ENCODE results near the gene C2orf72.

- TF ChIP-seq CTCF (IDR thresholded peaks at IDR 0.05; ENCODE audit: low read length) (no peak), EZH2phosphoT487 (IDR thresholded peaks at IDR 0.05; ENCODE audit: low read length) (no peak)
Observed at GRCh38 chr2:231012463-231012862, 24.9 kb upstream of the C2orf72 start.
